HEK293 (cell line): ENCODE results near the gene GHRH.

Experiments
- CTCF ChIA-PET: fragments of 350-600 bp; formaldehyde crosslinking; extraction: SDS; loops from one replicate; lab custom pipeline; 2021; ENCODE audit warnings: antibody characterized with exemption; lab: Yijun Ruan, JAX
- POLR2A ChIA-PET: fragments of 300-600 bp; formaldehyde crosslinking; extraction: SDS; loops from one replicate; lab custom pipeline; 2020; ENCODE audit warnings: antibody characterized with exemption, inconsistent platforms; lab: Yijun Ruan, JAX
- H3K27ac ChIP-seq: fragments of 200-500 bp; sonication (Bioruptor generic); 2 replicates; pipeline ENCODE4 v1.5.1; 2014; ENCODE audit warnings: low read depth, low read length, control low read depth, inconsistent platforms; ENCODE audit errors: extremely low read depth
- H3K36me3 ChIP-seq, 2 experiments: fragments of 200-500 bp in 1 of 2; sonication (Bioruptor generic) in 1 of 2; 1 replicate in 1 of 2; 2 replicates in 1 of 2; pipeline ENCODE4 v1.5.1; 2014 to 2017; ENCODE audit warnings: inconsistent platforms in 2 of 2, low read length in 2 of 2; ENCODE audit not compliant: control insufficient read depth in 2 of 2, insufficient read depth in 1 of 2
- H3K4me1 ChIP-seq: fragments of 200-500 bp; sonication (Bioruptor generic); 2 replicates; pipeline ENCODE4 v1.5.1; 2014; ENCODE audit warnings: mild to moderate bottlenecking, low read length, inconsistent platforms; ENCODE audit not compliant: control insufficient read depth, insufficient read depth
- H3K4me3 ChIP-seq: 2 replicates; pipeline ENCODE4 v1.5.1; 2011; ENCODE audit warnings: low read depth, mild to moderate bottlenecking, control low read depth, low read length, moderate library complexity
- H3K9me3 ChIP-seq: fragments of 200-500 bp; sonication (Bioruptor generic); 2 replicates; pipeline ENCODE4 v1.5.1; 2014; ENCODE audit warnings: low read depth, low read length, inconsistent platforms; ENCODE audit not compliant: control insufficient read depth, insufficient read depth
- ELK4 ChIP-seq: IDR thresholded peaks from 2 replicates; pipeline ENCODE4 v1.6.1; 2011; ENCODE audit warnings: mild to moderate bottlenecking, low read depth, low read length, borderline replicate concordance
- PBX3 ChIP-seq: sonication (generic); formaldehyde crosslinking; IDR thresholded peaks from 2 replicates; pipeline ENCODE4 v1.8.1; 2022; ENCODE audit warnings: mild to moderate bottlenecking, moderate library complexity, missing genetic modification reagents
- ZNF366 ChIP-seq: fragments of 450-650 bp; formaldehyde crosslinking; conservative IDR thresholded peaks from 2 replicates; pipeline ENCODE4 v1.5.1; 2016; ENCODE audit warnings: missing biosample characterization, missing genetic modification characterization
- ZNF391 ChIP-seq: fragments of 450-650 bp; formaldehyde crosslinking; IDR thresholded peaks from 2 replicates; pipeline ENCODE4 v1.5.1; 2016; ENCODE audit warnings: low read depth, missing biosample characterization, missing genetic modification characterization, borderline replicate concordance
- ZNF843 ChIP-seq: fragments of 450-650 bp; formaldehyde crosslinking; IDR thresholded peaks from 2 replicates; pipeline ENCODE4 v1.5.1; 2016; ENCODE audit warnings: missing biosample characterization, missing genetic modification characterization

The GHRH gene

GRCh38 chr20:37201827-37202162 lies 59.8 kb downstream of the GHRH start:
- TF ChIP-seq ELK4 (no peak), ZNF843 (no peak), ZNF391 (tag by site-specific recombination) (no peak), PBX3 (CRISPR knock-in tag) (no peak), ZNF366 (tag by site-specific recombination) (no peak)

More at GRCh38 chr20:37201827-37202162, 59.8 kb downstream of the GHRH start:
- CTCF ChIA-PET: interaction anchor here (0.7 to 7.0 kb wide), 4 partner anchors 10 to 492 kb away, joined by 3 to 65 read pairs (median 5); partner anchors contain the start of genes MROH8 and RPN2
- Histone ChIP-seq H3K4me1 (no peaks in the 10 kb centered on the region), H3K9me3 (no peaks in the 10 kb centered on the region), H3K27ac (no peak overlapping the region), H3K36me3 (peaks cover 39 to 89% of the 10 kb centered on the region in 2 experiments), H3K4me3 (no peak overlapping the region)
- POLR2A ChIA-PET: no interaction called here
